HepG2 (cell line): Measurements from ENCODE around the gene GRM4. TPM values are rescaled to one million over a fixed set of nuclear protein-coding genes. Genes with fewer than 3 reads are reported as not detected.

Source experiments
- ATAC-seq: fragments of 200-7000 bp; cut with Tn5 transposase; 3 replicates; pipeline ENCODE4 v1.9.1; 2020; ENCODE audit warnings: mild to moderate bottlenecking, moderate library complexity
- BruUV-seq: library from RNA; stranded (reverse); fragments of 400-500 nt; replicated peaks from 2 replicates; lab custom pipeline; 2021; lab: Mats Ljungman, UMichigan
- CTCF ChIA-PET: fragments of 300-600 bp; formaldehyde crosslinking; extraction: SDS; loops from one replicate; lab custom pipeline; 2021; ENCODE audit warnings: low total read pairs, inconsistent platforms, low intra/inter-chr PET ratio; lab: Yijun Ruan, JAX
- POLR2A ChIA-PET: fragments of 350-600 bp; sonication (Branson Sonifier 250); formaldehyde crosslinking; loops from one replicate; lab custom pipeline; 2020; ENCODE audit warnings: antibody characterized with exemption, inconsistent platforms; lab: Yijun Ruan, JAX
- DNase-seq: peaks from one replicate; pipeline ENCODE4 v3.0.0-alpha.2; 2015; ENCODE audit warnings: low spot score
- FAIRE-seq: peaks from 3 replicates; lab custom pipeline; 2011; peaks lifted over from hg19 to GRCh38; lab: Jason Lieb, UNC
- H2AFZ ChIP-seq: one replicate; pipeline ENCODE4 v1.6.1; 2011; ENCODE audit warnings: low read length, inconsistent platforms
- H3K27ac ChIP-seq: fragments of 300-600 bp; 3 replicates; pipeline ENCODE4 v1.8.0; 2011; ENCODE audit warnings: mixed run types, mild to moderate bottlenecking, mixed read lengths, low read length, inconsistent platforms; ENCODE audit not compliant: insufficient read depth; ENCODE audit errors: extremely low read length
- H3K27me3 ChIP-seq, 2 experiments: fragments of 200-600 bp in 1 of 2; 2 replicates in 1 of 2; 3 replicates in 1 of 2; pipeline versions ENCODE4 v1.6.0 to v1.8.0; 2011; ENCODE audit warnings: low read length in 2 of 2, mild to moderate bottlenecking in 2 of 2, moderate library complexity in 2 of 2, inconsistent platforms in 1 of 2; ENCODE audit not compliant: insufficient read depth in 2 of 2, control insufficient read depth in 1 of 2
- H3K36me3 ChIP-seq, 2 experiments: fragments of 200-600 bp in 1 of 2; replicated peaks in 1 of 2; 2 replicates in 1 of 2; 3 replicates in 1 of 2; pipeline versions ENCODE4 v1.5.1 to v1.8.0; 2011; ENCODE audit warnings: low read length in 2 of 2, inconsistent platforms in 1 of 2; ENCODE audit not compliant: insufficient read depth in 2 of 2, control insufficient read depth in 1 of 2
- H3K4me1 ChIP-seq: 2 replicates; pipeline ENCODE4 v1.5.1; 2012; ENCODE audit warnings: low read length, inconsistent platforms; ENCODE audit not compliant: insufficient read depth
- H3K4me2 ChIP-seq: 2 replicates; pipeline ENCODE4 v1.6.0; 2011; ENCODE audit warnings: low read depth, low read length, inconsistent platforms
- H3K4me3 ChIP-seq, 3 experiments: fragments of 200-600 bp in 1 of 3; sonication (generic), shearing (Covaris generic) in 1 of 3; replicated peaks in 1 of 3; 2 replicates each; pipeline ENCODE4 v1.5.1; 2011 to 2016; ENCODE audit warnings: low read length in 3 of 3, inconsistent platforms in 2 of 3, low read depth in 2 of 3, mild to moderate bottlenecking in 2 of 3, control low read depth in 1 of 3, mixed read lengths in 1 of 3; ENCODE audit not compliant: insufficient read depth in 1 of 3
- H3K79me2 ChIP-seq: one replicate; pipeline ENCODE4 v1.6.1; 2011; ENCODE audit warnings: low read length, inconsistent platforms; ENCODE audit not compliant: insufficient read depth
- H3K9ac ChIP-seq: 2 replicates; pipeline ENCODE4 v1.6.0; 2011; ENCODE audit warnings: mild to moderate bottlenecking, low read depth, low read length, inconsistent platforms; ENCODE audit not compliant: insufficient read depth
- H3K9me3 ChIP-seq: 2 replicates; pipeline ENCODE4 v1.5.1; 2012; ENCODE audit warnings: mild to moderate bottlenecking, low read length
- H4K20me1 ChIP-seq: 2 replicates; pipeline ENCODE4 v1.6.0; 2011; ENCODE audit warnings: inconsistent platforms, mild to moderate bottlenecking, low read length, moderate library complexity; ENCODE audit not compliant: insufficient read depth
- MTF2 ChIP-seq: sonication (generic); formaldehyde crosslinking; IDR thresholded peaks from 2 replicates; pipeline ENCODE4 v1.5.0; 2020; ENCODE audit warnings: missing genetic modification reagents, borderline replicate concordance
- MYC ChIP-seq: sonication (generic); formaldehyde crosslinking; IDR thresholded peaks from 2 replicates; pipeline ENCODE4 v1.9.0; 2021; ENCODE audit warnings: missing genetic modification reagents, borderline replicate concordance
- NCOA5 ChIP-seq: sonication (generic); formaldehyde crosslinking; IDR thresholded peaks from 2 replicates; pipeline ENCODE4 v1.4.0; 2020; ENCODE audit warnings: missing genetic modification reagents
- SP1 ChIP-seq, 2 experiments: fragments of 450-650 bp in 1 of 2; sonication (generic) in 1 of 2; formaldehyde crosslinking in 1 of 2; IDR thresholded peaks; 2 replicates each; pipeline versions ENCODE4 v1.4.0 to v1.6.1; 2016 to 2020; ENCODE audit warnings: missing genetic modification reagents in 1 of 2
- TBX3 ChIP-seq: fragments of 450-650 bp; IDR thresholded peaks from 2 replicates; pipeline ENCODE4 v1.6.1; 2017; ENCODE audit warnings: antibody characterized with exemption, mild to moderate bottlenecking, inconsistent platforms, borderline replicate concordance
- TGIF2 ChIP-seq: IDR thresholded peaks from 2 replicates; pipeline ENCODE4 v1.6.1; 2016; ENCODE audit warnings: control low read depth, missing compliant biosample characterization
- ZFP41 ChIP-seq: sonication (generic); formaldehyde crosslinking; IDR thresholded peaks from 2 replicates; pipeline ENCODE4 v1.4.0; 2020; ENCODE audit warnings: mild to moderate bottlenecking, missing genetic modification reagents, borderline replicate concordance
- ZNF24 ChIP-seq: fragments of 450-650 bp; IDR thresholded peaks from 2 replicates; pipeline ENCODE4 v1.6.1; 2017; ENCODE audit warnings: antibody characterized with exemption, mild to moderate bottlenecking
- WGBS: methylation state at CpG from one replicate; pipeline ENCODE4 v1.1.6; 2017; ENCODE audit warnings: low lambda C conversion rate; 5-methylcytosine and 5-hydroxymethylcytosine counted together
- in situ Hi-C: cut with HindIII; loops from 2 replicates; pipeline ENCODE4 v1.10.0; 2017; ENCODE audit warnings: low pct_unique_long_range_greater_than_20kb; ENCODE audit not compliant: extremely low pct_ligation_motif_present
- intact Hi-C: fragments of 100-400 bp; cut with micrococcal nuclease; formaldehyde crosslinking; loops from one replicate; pipeline ENCODE4 v1.10.0; 2022; ENCODE audit not compliant: unreplicated experiment
- polyA plus RNA-seq, 8 experiments: library from polyadenylated mRNA; depleted of rRNA in 3 of 8; stranded (reverse) in 7 of 8; unstranded in 1 of 8; fragments of >200 nt; fragmentation: Illumina TruSeq in 4 of 8; extraction: Trizol in 4 of 8; gene quantifications; 2 replicates each; pipeline versions ENCODE4 v1.2.1 to v1.2.3, GENCODE V29; 2011 to 2016; ENCODE audit warnings: low read depth in 4 of 8, missing spikeins in 1 of 8, mixed read lengths in 1 of 8; ENCODE audit not compliant: insufficient read depth in 1 of 8
- total RNA-seq, 5 experiments: library from RNA; depleted of rRNA; stranded (reverse); fragments of >200 nt; fragmentation: Illumina TruSeq; extraction: Trizol; gene quantifications; 2 replicates each; pipeline ENCODE4 v1.2.3, GENCODE V29; 2016; ENCODE audit warnings: low read depth in 1 of 5
- TF ChIP-seq, protein P1 (sequence below): sonication (generic); formaldehyde crosslinking; IDR thresholded peaks from 2 replicates; pipeline ENCODE4 v1.4.0; 2020; ENCODE audit warnings: missing genetic modification reagents, borderline replicate concordance

The GRM4 gene
- total and polyA plus RNA-seq, 2 of the 13 experiments (the other 11 are each of a cell fraction or from before 2014, with no cell fraction given) = not detected

DNA sequence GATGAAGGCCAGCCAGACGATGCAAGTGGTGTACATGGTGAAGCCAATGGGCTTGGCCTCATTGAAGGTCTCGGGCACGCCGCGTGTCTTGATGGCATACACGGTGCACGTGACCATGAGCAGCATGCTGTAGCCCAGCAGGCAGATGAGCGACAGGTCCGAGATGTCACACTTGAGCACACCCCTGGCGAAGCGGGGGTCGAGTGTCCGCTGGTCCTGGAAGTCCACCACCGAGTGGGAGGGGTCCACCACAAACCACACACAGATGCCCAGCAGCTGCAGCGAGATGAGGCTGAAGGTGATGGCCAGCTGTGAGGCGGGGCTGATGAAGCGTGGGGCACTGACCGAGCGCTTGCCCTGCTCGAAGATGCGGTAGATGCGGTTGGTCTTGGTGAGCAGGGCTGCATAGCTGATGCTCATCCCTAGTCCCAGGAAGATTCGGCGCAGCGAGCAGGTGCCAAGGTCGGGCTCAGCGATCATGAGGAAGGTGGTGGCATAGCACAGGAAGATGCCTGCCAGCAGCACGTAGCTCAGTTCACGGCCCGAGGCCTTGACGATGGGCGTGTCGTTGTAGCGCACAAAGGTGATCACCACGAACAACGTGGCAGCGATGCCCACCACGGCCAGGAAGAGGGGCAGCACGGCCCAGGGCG, 110.1 kb downstream of the GRM4 start:
- DNase-seq = no peak
- Histone ChIP-seq H3K9ac (no peak overlapping the region), H3K9me3 (no peaks in the 10 kb centered on the region), H3K4me3 (no peak overlapping the region), H3K79me2 (no peaks in the 10 kb centered on the region), H4K20me1 (no peaks in the 10 kb centered on the region), H3K27ac (no peak overlapping the region), H3K27me3 (peaks cover 8 to 50% of the 10 kb centered on the region in 2 experiments; a peak in 4 of 5 replicates), H3K4me2 (no peak overlapping the region), H2AFZ (no peak overlapping the region), H3K4me1 (no peaks in the 10 kb centered on the region), H3K36me3 (no peaks in the 10 kb centered on the region)
- in situ Hi-C loops (no loop called here), intact Hi-C loops (no loop called here)
- ChIA-PET CTCF (no interaction called here), POLR2A (no interaction called here)
- no TSS peak for BruUV-seq
- FAIRE-seq = no peak
- WGBS = 43% methylated on average over 28 of the region's 40 CpGs
- no peak for ATAC-seq
- no peak for TF ChIP-seq ZFP41 (CRISPR knock-in tag)
- no peak for TF ChIP-seq SP1 (IDR thresholded peaks at IDR 0.05)
- no peak for TF ChIP-seq SP1 (CRISPR knock-in tag; IDR thresholded peaks at IDR 0.05)
- no peak for TF ChIP-seq MYC
- no peak for TF ChIP-seq MTF2 (CRISPR knock-in tag)
- no peak for TF ChIP-seq NCOA5 (CRISPR knock-in tag)
- no peak for TF ChIP-seq TGIF2 (CRISPR knock-in tag)
- TF ChIP-seq, protein P1, sequence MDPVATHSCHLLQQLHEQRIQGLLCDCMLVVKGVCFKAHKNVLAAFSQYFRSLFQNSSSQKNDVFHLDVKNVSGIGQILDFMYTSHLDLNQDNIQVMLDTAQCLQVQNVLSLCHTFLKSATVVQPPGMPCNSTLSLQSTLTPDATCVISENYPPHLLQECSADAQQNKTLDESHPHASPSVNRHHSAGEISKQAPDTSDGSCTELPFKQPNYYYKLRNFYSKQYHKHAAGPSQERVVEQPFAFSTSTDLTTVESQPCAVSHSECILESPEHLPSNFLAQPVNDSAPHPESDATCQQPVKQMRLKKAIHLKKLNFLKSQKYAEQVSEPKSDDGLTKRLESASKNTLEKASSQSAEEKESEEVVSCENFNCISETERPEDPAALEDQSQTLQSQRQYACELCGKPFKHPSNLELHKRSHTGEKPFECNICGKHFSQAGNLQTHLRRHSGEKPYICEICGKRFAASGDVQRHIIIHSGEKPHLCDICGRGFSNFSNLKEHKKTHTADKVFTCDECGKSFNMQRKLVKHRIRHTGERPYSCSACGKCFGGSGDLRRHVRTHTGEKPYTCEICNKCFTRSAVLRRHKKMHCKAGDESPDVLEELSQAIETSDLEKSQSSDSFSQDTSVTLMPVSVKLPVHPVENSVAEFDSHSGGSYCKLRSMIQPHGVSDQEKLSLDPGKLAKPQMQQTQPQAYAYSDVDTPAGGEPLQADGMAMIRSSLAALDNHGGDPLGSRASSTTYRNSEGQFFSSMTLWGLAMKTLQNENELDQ (CRISPR knock-in tag) = no peak
- TF ChIP-seq TBX3 = no peak
- TF ChIP-seq ZNF24 = no peak
